Neuronal stem cell (in vitro differentiated cells): ENCODE measurements around the gene RIBC1.

Experiments used
- DNase-seq: peaks from one replicate; pipeline ENCODE4 v3.0.0-alpha.2; 2013; ENCODE audit warnings: low spot score
- H2AFZ ChIP-seq: one replicate; pipeline ENCODE4 v1.6.1; 2013; ENCODE audit warnings: mild to moderate bottlenecking, low read length, inconsistent platforms
- H2AK5ac ChIP-seq: 2 replicates; pipeline ENCODE4 v1.6.1; 2013; ENCODE audit warnings: low read depth, mild to moderate bottlenecking, inconsistent platforms, low read length, moderate library complexity, mixed read lengths
- H2BK120ac ChIP-seq: 2 replicates; pipeline ENCODE4 v1.6.1; 2013; ENCODE audit warnings: low read depth, mild to moderate bottlenecking, inconsistent platforms, low read length, moderate library complexity, mixed read lengths
- H2BK12ac ChIP-seq: one replicate; pipeline ENCODE4 v1.6.1; 2013; ENCODE audit warnings: low read length, inconsistent platforms
- H2BK15ac ChIP-seq: 2 replicates; pipeline ENCODE4 v1.6.1; 2013; ENCODE audit warnings: mild to moderate bottlenecking, low read length, inconsistent platforms, mixed read lengths
- H2BK5ac ChIP-seq: one replicate; pipeline ENCODE4 v1.6.1; 2013; ENCODE audit warnings: inconsistent platforms, mild to moderate bottlenecking, low read length, moderate library complexity
- H3K14ac ChIP-seq: one replicate; pipeline ENCODE4 v1.6.1; 2013; ENCODE audit warnings: low read length, inconsistent platforms
- H3K18ac ChIP-seq: 2 replicates; pipeline ENCODE4 v1.6.1; 2013; ENCODE audit warnings: low read length, inconsistent platforms
- H3K23ac ChIP-seq: 2 replicates; pipeline ENCODE4 v1.6.1; 2013; ENCODE audit warnings: low read depth, mild to moderate bottlenecking, mixed read lengths, low read length, inconsistent platforms; ENCODE audit not compliant: poor library complexity
- H3K27ac ChIP-seq: replicated peaks from 3 replicates; pipeline ENCODE4 v1.5.1; 2013; ENCODE audit warnings: low read length, inconsistent platforms
- H3K27me3 ChIP-seq, 3 experiments: 2 replicates each; pipeline ENCODE4 v1.6.1; 2013; ENCODE audit warnings: low read length in 3 of 3, mild to moderate bottlenecking in 2 of 3, inconsistent platforms in 1 of 3, low read depth in 1 of 3, mixed read lengths in 1 of 3, moderate library complexity in 1 of 3; ENCODE audit not compliant: control insufficient read depth in 3 of 3, insufficient read depth in 3 of 3
- H3K36me3 ChIP-seq, 2 donors: replicated peaks in 1 of 2; 2 replicates each; pipeline ENCODE4 v1.6.1; 2013; ENCODE audit warnings: low read length in 2 of 2; ENCODE audit not compliant: control insufficient read depth in 2 of 2, insufficient read depth in 2 of 2
- H3K4ac ChIP-seq: 2 replicates; pipeline ENCODE4 v1.6.1; 2013; ENCODE audit warnings: inconsistent platforms, mild to moderate bottlenecking, low read length, moderate library complexity
- H3K4me1 ChIP-seq, 2 donors: 1 replicate in 1 of 2; 2 replicates in 1 of 2; pipeline ENCODE4 v1.6.1; 2013; ENCODE audit warnings: low read length in 2 of 2, low read depth in 1 of 2; ENCODE audit not compliant: control insufficient read depth in 2 of 2, insufficient read depth in 1 of 2
- H3K4me2 ChIP-seq: one replicate; pipeline ENCODE4 v1.6.1; 2013; ENCODE audit warnings: mild to moderate bottlenecking, low read length, inconsistent platforms; ENCODE audit not compliant: insufficient read depth, poor library complexity, severe bottlenecking
- H3K4me3 ChIP-seq, 2 donors: 2 replicates each; pipeline ENCODE4 v1.5.1; 2013; ENCODE audit warnings: low read length in 2 of 2, mild to moderate bottlenecking in 2 of 2, inconsistent platforms in 1 of 2, moderate library complexity in 1 of 2
- H3K79me1 ChIP-seq: one replicate; pipeline ENCODE4 v1.6.1; 2013; ENCODE audit warnings: low read depth, mild to moderate bottlenecking, inconsistent platforms, low read length, moderate library complexity
- H3K9ac ChIP-seq: one replicate; pipeline ENCODE4 v1.6.1; 2013; ENCODE audit warnings: mild to moderate bottlenecking, low read depth, low read length, inconsistent platforms; ENCODE audit not compliant: poor library complexity
- H3K9me3 ChIP-seq, 2 donors: replicated peaks in 1 of 2; 2 replicates each; pipeline versions ENCODE3 to v1.6.1; 2013; ENCODE audit warnings: low read length in 2 of 2, mild to moderate bottlenecking in 2 of 2, inconsistent platforms in 1 of 2, low read depth in 1 of 2, mixed read lengths in 1 of 2, moderate library complexity in 1 of 2; ENCODE audit not compliant: control insufficient read depth in 2 of 2, insufficient read depth in 1 of 2
- H4K8ac ChIP-seq: one replicate; pipeline ENCODE4 v1.6.1; 2013; ENCODE audit warnings: low read depth, mild to moderate bottlenecking, inconsistent platforms, low read length, moderate library complexity
- H4K91ac ChIP-seq: one replicate; pipeline ENCODE4 v1.6.1; 2013; ENCODE audit warnings: low read length, low read depth, mild to moderate bottlenecking, inconsistent platforms; ENCODE audit not compliant: poor library complexity
- WGBS, 2 donors: extraction: QIAGEN DNeasy Blood & Tissue Kit; methylation state at CpG; one replicate each; pipeline ENCODE4 v1.1.7; 2013; ENCODE audit warnings: missing lambda C conversion rate in 2 of 2, mixed read lengths in 1 of 2; ENCODE audit not compliant: insufficient read length in 2 of 2, insufficient replicate concordance in 1 of 2; ENCODE audit errors: extremely low coverage in 2 of 2; 5-methylcytosine and 5-hydroxymethylcytosine counted together

Gene RIBC1

DNA sequence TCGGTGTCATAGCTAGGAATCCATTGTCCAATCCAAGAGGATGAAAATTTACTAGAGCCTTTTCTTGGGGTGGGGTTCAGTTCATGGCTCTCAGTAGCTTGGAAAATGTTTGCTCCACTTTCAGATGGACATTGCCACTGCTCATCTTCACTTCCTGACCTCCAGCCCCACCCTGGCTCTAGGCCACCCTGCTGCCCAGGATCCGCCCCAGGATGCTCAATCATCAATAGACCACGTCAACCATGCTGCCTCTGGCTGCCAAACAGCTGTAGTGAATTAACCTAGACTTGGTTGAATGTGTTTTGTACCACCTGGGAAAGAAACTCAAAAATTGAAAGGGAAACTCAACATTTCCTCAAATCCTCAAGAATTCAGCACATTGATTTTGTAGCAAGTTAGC lies 48.7 kb downstream of the RIBC1 start:
- no CpG with 5 or more reads among the region's 3 CpGs for WGBS, 2 donors
- no peak overlapping the region for H2BK5ac ChIP-seq

DNA sequence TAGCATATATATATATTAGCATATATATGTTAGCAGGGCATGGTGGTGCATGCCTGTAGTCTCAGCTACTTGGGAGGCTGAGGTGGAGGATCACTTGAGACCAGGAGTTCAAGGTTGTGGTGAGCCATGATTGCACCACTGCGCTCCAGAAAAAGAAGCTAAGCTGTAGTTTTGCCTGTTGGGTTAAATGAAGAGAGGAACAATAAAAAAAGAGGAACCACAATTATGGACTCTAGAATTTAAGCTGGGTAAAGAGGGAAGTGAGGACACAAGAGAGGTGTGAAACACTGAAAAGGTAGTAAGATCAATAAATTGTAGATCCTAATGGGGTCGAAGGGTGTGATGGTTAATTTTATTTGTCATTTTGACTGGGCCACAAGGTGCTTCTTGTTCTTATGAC lies 52.0 kb downstream of the RIBC1 start:
- Histone ChIP-seq H2BK12ac (no peak overlapping the region), H3K79me1 (no peaks in the 10 kb centered on the region), H3K4me1 (no peaks in the 10 kb centered on the region), H3K9ac (no peak overlapping the region), H2AK5ac (no peak overlapping the region), H3K14ac (no peak overlapping the region), H2BK120ac (no peak overlapping the region), H4K91ac (no peak overlapping the region), H3K4me3 (no peak overlapping the region), H3K9me3 (no peaks in the 10 kb centered on the region), H3K27me3 (no peaks in the 10 kb centered on the region), H3K36me3 (no peaks in the 10 kb centered on the region), H4K8ac (no peak overlapping the region), H2AFZ (no peak overlapping the region), H3K4ac (no peak overlapping the region), H3K4me2 (no peak overlapping the region), H2BK5ac (no peak overlapping the region), H3K27ac (no peak overlapping the region), H2BK15ac (no peak overlapping the region), H3K18ac (no peak overlapping the region), H3K23ac (no peak overlapping the region)
- DNase-seq: no peak
- no CpG with 5 or more reads among the region's 2 CpGs for WGBS, 2 donors

More for the DNA sequence above, 48.7 kb downstream of the RIBC1 start:
- Histone ChIP-seq H3K4ac (no peak overlapping the region), H3K14ac (no peak overlapping the region), H3K9ac (no peak overlapping the region), H2BK12ac (no peak overlapping the region), H4K91ac (no peak overlapping the region), H4K8ac (no peak overlapping the region), H3K9me3 (no peaks in the 10 kb centered on the region), H3K4me1 (no peaks in the 10 kb centered on the region), H3K36me3 (no peaks in the 10 kb centered on the region), H3K27me3 (no peaks in the 10 kb centered on the region), H3K79me1 (no peaks in the 10 kb centered on the region), H3K18ac (no peak overlapping the region), H2AK5ac (no peak overlapping the region), H3K27ac (no peak overlapping the region), H3K23ac (no peak overlapping the region), H3K4me3 (no peak overlapping the region), H2BK15ac (no peak overlapping the region), H2BK120ac (no peak overlapping the region), H3K4me2 (no peak overlapping the region), H2AFZ (no peak overlapping the region)
- no peak for DNase-seq

GRCh38 chrX:53476371-53476770 lies 53.7 kb downstream of the RIBC1 start:
- Histone ChIP-seq H4K8ac (no peak overlapping the region), H3K9me3 (no peaks in the 10 kb centered on the region), H3K23ac (no peak overlapping the region), H2BK15ac (no peak overlapping the region), H2BK120ac (no peak overlapping the region), H2AK5ac (no peak overlapping the region), H3K79me1 (no peaks in the 10 kb centered on the region), H3K18ac (no peak overlapping the region), H3K36me3 (no peaks in the 10 kb centered on the region), H3K14ac (no peak overlapping the region), H2BK12ac (no peak overlapping the region), H3K4me2 (no peak overlapping the region), H3K9ac (no peak overlapping the region), H2BK5ac (no peak overlapping the region), H3K27me3 (no peaks in the 10 kb centered on the region), H2AFZ (no peak overlapping the region), H3K4ac (no peak overlapping the region), H3K27ac (no peak overlapping the region), H3K4me1 (no peaks in the 10 kb centered on the region), H3K4me3 (no peak overlapping the region), H4K91ac (no peak overlapping the region)
- DNase-seq: no peak
- no CpG with 5 or more reads among the region's 2 CpGs for WGBS, 2 donors

DNA sequence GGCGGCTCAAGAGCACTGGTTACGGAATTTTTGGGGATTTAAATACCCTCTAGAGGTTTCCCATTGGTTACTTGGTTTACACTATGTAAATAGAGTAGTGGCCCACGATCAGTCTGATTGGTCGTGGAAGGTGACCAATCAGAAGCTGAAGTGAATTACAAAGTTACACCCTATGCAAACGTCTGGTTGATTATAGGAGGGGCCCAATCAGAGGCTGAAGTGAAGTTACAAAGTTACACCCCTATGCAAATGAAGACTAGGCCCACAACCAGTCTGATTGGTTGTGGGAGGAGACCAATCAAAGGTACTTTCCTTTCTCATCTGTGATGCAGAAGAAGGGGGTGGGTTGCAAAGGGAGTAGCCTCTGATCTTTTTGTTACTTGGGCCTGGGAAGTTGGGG lies 56.6 kb downstream of the RIBC1 start:
- no peak overlapping the region for H3K4me3 ChIP-seq
- H3K18ac ChIP-seq: no peak overlapping the region
- no peaks in the 10 kb centered on the region for H3K4me1 ChIP-seq
- H3K4me2 ChIP-seq: no peak overlapping the region
- no peaks in the 10 kb centered on the region for H3K9me3 ChIP-seq
- H2AK5ac ChIP-seq: no peak overlapping the region
- H3K27ac ChIP-seq: no peak overlapping the region
- no peak overlapping the region for H2BK12ac ChIP-seq
- no peak overlapping the region for H3K23ac ChIP-seq
- no peak overlapping the region for H2BK120ac ChIP-seq
- H3K9ac ChIP-seq: no peak overlapping the region
- no peaks in the 10 kb centered on the region for H3K27me3 ChIP-seq
- H2AFZ ChIP-seq: no peak overlapping the region
- no peak overlapping the region for H2BK15ac ChIP-seq
- no peak overlapping the region for H4K8ac ChIP-seq
- no peak overlapping the region for H3K4ac ChIP-seq
- H3K79me1 ChIP-seq: no peaks in the 10 kb centered on the region
- no peak overlapping the region for H4K91ac ChIP-seq
- no CpG with 5 or more reads among the region's 5 CpGs for WGBS, 2 donors
- H3K36me3 ChIP-seq: no peaks in the 10 kb centered on the region
- DNase-seq: no peak
- no peak overlapping the region for H2BK5ac ChIP-seq
- no peak overlapping the region for H3K14ac ChIP-seq
